Caco-2 (cell line): ENCODE measurements around the gene FRMD4A. TPM values are rescaled to one million over a fixed set of nuclear protein-coding genes. Genes with fewer than 3 reads are reported as not detected.

ENCODE experiments used
- BruUV-seq: library from RNA; stranded (reverse); fragments of 400-500 nt; replicated peaks from 2 replicates; lab custom pipeline; 2021; lab: Mats Ljungman, UMichigan
- CTCF ChIA-PET: fragments of 300-600 bp; sonication (Branson Sonifier 250); formaldehyde crosslinking; loops from one replicate; lab custom pipeline; 2022; ENCODE audit warnings: antibody characterized with exemption; lab: Charles Lee
- POLR2A ChIA-PET: fragments of 300-600 bp; sonication (Branson Sonifier 250); formaldehyde crosslinking; loops from one replicate; lab custom pipeline; 2022; ENCODE audit warnings: antibody characterized with exemption; lab: Charles Lee
- DNase-seq, 2 experiments: peaks; one replicate each; pipeline versions ENCODE4 v3.0.0 to v3.0.0-alpha.2; 2020 to 2022
- H3K27me3 ChIP-seq: replicated peaks from 2 replicates; pipeline ENCODE4 v1.6.0; 2011; ENCODE audit warnings: low read length; ENCODE audit not compliant: control insufficient read depth, insufficient read depth
- H3K36me3 ChIP-seq: 2 replicates; pipeline ENCODE4 v1.5.1; 2011; ENCODE audit warnings: low read length; ENCODE audit not compliant: control insufficient read depth, insufficient read depth
- H3K4me1 ChIP-seq: fragments of 250-450 bp; sonication (Bioruptor Pico); 2 replicates; pipeline ENCODE4 v1.5.1; 2020; ENCODE audit warnings: mild to moderate bottlenecking
- H3K4me3 ChIP-seq: 2 replicates; pipeline ENCODE4 v1.5.1; 2011; ENCODE audit warnings: low read depth, mild to moderate bottlenecking, control low read depth, low read length
- H3K9me3 ChIP-seq: fragments of 250-450 bp; sonication (Bioruptor Pico); 2 replicates; pipeline ENCODE4 v1.5.1; 2020; ENCODE audit warnings: mild to moderate bottlenecking, moderate library complexity
- H3K27ac Mint-ChIP-seq: one replicate; pipeline ENCODE4 v1.8.0; 2022; ENCODE audit warnings: mixed read lengths; ENCODE audit not compliant: unreplicated experiment
- H3K27me3 Mint-ChIP-seq: one replicate; pipeline ENCODE4 v1.8.0; 2022; ENCODE audit warnings: mixed read lengths; ENCODE audit not compliant: insufficient read depth, unreplicated experiment
- H3K36me3 Mint-ChIP-seq: one replicate; pipeline ENCODE4 v1.8.0; 2022; ENCODE audit warnings: mild to moderate bottlenecking, mixed read lengths; ENCODE audit not compliant: insufficient read depth, unreplicated experiment
- H3K4me1 Mint-ChIP-seq: one replicate; pipeline ENCODE4 v1.8.0; 2022; ENCODE audit warnings: low read depth, mixed read lengths; ENCODE audit not compliant: unreplicated experiment
- H3K4me3 Mint-ChIP-seq: one replicate; pipeline ENCODE4 v1.8.0; 2022; ENCODE audit warnings: mild to moderate bottlenecking, moderate library complexity, mixed read lengths; ENCODE audit not compliant: unreplicated experiment
- H3K9me3 Mint-ChIP-seq: one replicate; pipeline ENCODE4 v1.8.0; 2022; ENCODE audit warnings: mixed read lengths; ENCODE audit not compliant: unreplicated experiment
- intact Hi-C: fragments of 100-400 bp; cut with micrococcal nuclease; formaldehyde crosslinking; loops from one replicate; pipeline ENCODE4 v1.10.0; 2022; ENCODE audit not compliant: unreplicated experiment
- total RNA-seq: library from RNA; stranded (reverse); gene quantifications from 2 replicates; pipeline ENCODE4 v1.2.3, GENCODE V29; 2022
- TF ChIP-seq, protein P1 (sequence below), 2 experiments: fragments of 200-600 bp in 1 of 2; IDR thresholded peaks; 1 replicate in 1 of 2; 2 replicates in 1 of 2; pipeline versions ENCODE4 v1.5.1 to v1.8.0; 2011 to 2022; ENCODE audit warnings: antibody characterized with exemption in 1 of 2, control low read depth in 1 of 2, inconsistent platforms in 1 of 2, low read depth in 1 of 2, low read length in 1 of 2, mild to moderate bottlenecking in 1 of 2, moderate library complexity in 1 of 2; ENCODE audit not compliant: insufficient read depth in 1 of 2, severe bottlenecking in 1 of 2, unreplicated experiment in 1 of 2

FRMD4A gene
- total RNA-seq, 1 experiment from 2014 or later = 52.1 TPM

DNA sequence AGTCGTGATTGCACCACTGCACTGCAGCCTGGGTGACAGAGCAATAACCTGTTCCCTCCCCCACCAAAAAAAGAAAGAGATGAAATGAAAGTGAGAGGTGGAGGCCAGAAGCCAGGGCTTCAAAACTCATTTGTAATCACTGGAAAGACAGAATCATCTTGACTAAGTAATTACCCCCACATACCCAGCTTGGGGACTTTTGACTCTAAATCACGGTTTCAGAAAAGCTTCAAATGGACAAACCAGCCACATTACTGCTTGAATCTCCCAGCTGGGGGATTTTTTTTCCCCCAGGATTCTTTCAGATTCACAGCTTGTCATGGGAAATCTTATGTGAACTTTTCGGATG lies 361.0 kb downstream of the FRMD4A start:
- Mint-ChIP-seq H3K4me1 (no peaks in the 10 kb centered on the region), H3K4me3 (no peak overlapping the region), H3K27me3 (no peaks in the 10 kb centered on the region), H3K36me3 (no peaks in the 10 kb centered on the region), H3K9me3 (no peaks in the 10 kb centered on the region), H3K27ac (no peak overlapping the region)
- no TSS peak for BruUV-seq
- Histone ChIP-seq H3K4me1 (no peaks in the 10 kb centered on the region), H3K36me3 (no peaks in the 10 kb centered on the region), H3K9me3 (no peaks in the 10 kb centered on the region), H3K4me3 (no peak overlapping the region), H3K27me3 (no peaks in the 10 kb centered on the region)
- DNase-seq = no peak
- TF ChIP-seq, protein P1, sequence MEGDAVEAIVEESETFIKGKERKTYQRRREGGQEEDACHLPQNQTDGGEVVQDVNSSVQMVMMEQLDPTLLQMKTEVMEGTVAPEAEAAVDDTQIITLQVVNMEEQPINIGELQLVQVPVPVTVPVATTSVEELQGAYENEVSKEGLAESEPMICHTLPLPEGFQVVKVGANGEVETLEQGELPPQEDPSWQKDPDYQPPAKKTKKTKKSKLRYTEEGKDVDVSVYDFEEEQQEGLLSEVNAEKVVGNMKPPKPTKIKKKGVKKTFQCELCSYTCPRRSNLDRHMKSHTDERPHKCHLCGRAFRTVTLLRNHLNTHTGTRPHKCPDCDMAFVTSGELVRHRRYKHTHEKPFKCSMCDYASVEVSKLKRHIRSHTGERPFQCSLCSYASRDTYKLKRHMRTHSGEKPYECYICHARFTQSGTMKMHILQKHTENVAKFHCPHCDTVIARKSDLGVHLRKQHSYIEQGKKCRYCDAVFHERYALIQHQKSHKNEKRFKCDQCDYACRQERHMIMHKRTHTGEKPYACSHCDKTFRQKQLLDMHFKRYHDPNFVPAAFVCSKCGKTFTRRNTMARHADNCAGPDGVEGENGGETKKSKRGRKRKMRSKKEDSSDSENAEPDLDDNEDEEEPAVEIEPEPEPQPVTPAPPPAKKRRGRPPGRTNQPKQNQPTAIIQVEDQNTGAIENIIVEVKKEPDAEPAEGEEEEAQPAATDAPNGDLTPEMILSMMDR (IDR thresholded peaks at IDR 0.05; ENCODE audit: insufficient read depth in 1 of 2, low read depth in 1 of 2, low read length in 1 of 2, severe bottlenecking in 1 of 2, unreplicated experiment in 1 of 2) = no peak
- CTCF ChIA-PET = no interaction called here
- intact Hi-C loops = no loop called here
- POLR2A ChIA-PET = no interaction called here

DNA sequence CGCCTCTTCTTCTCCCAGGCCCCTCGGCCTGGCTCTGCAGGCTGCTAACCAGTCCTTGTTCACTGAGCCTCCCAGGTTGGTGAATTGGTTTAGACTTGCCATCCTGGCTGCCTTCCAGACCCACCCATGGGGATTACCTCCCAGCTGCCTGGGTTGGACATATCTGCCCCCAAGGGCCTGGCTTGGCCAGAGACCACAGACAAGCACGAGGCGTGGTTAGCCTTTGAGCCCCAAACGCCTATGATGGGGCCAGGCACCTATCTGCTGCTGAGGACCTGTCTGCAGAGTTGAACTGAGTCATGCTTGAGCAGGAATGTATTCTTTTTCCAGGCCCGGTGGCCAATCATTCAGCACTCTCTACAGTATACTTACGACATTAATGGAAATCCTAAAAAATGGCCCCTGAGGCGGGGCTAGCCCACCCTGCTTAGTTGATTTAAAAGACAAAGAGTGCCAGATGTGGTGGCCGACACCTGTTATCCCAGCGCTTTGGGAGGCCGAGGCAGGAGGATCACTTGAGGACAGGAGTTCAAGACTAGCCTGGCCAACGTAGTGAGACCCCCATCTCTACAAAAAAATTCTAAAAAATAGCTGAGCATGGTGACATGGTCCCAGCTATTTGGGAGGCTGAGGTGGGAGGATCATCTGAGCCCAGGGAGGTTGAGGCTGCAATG lies 361.5 kb downstream of the FRMD4A start:
- no peaks in the 10 kb centered on the region for H3K27me3 ChIP-seq
- ChIA-PET POLR2A (no interaction called here), CTCF (no interaction called here)
- H3K36me3 ChIP-seq = no peaks in the 10 kb centered on the region
- H3K4me3 ChIP-seq = no peak overlapping the region
- DNase-seq = no peak
- no TSS peak for BruUV-seq
- Mint-ChIP-seq H3K27me3 (no peaks in the 10 kb centered on the region), H3K36me3 (no peaks in the 10 kb centered on the region), H3K4me3 (no peak overlapping the region), H3K9me3 (no peaks in the 10 kb centered on the region), H3K4me1 (no peaks in the 10 kb centered on the region), H3K27ac (no peak overlapping the region)
- no peaks in the 10 kb centered on the region for H3K4me1 ChIP-seq
- TF ChIP-seq, protein P1 (IDR thresholded peaks at IDR 0.05; ENCODE audit: insufficient read depth in 1 of 2, low read depth in 1 of 2, low read length in 1 of 2, severe bottlenecking in 1 of 2, unreplicated experiment in 1 of 2) = no peak
- intact Hi-C loops = no loop called here
- no peaks in the 10 kb centered on the region for H3K9me3 ChIP-seq

DNA sequence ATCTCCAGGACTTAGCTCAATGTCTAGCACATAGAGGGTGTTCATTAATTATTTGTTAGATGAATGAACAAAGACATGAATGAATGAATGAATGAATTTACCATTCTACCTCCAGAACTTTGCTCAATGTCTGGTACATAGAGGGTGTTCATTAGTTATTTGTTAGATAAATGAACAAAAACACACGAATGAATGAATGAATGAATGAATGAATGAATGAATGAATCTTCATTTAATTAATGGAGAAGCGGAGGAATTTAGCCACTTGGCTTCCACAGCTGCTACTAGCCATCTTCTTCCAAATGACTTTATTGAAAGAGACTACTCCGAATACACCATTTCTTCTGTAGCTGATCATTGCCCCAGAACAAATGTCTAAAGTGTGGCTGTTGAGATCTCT lies 368.9 kb downstream of the FRMD4A start:
- POLR2A ChIA-PET = no interaction called here
- Mint-ChIP-seq H3K4me3 (no peak overlapping the region), H3K9me3 (no peaks in the 10 kb centered on the region), H3K36me3 (no peaks in the 10 kb centered on the region), H3K27me3 (peaks cover 3% of the 10 kb centered on the region), H3K4me1 (peaks cover 22% of the 10 kb centered on the region), H3K27ac (no peak overlapping the region)
- TF ChIP-seq, protein P1 (IDR thresholded peaks at IDR 0.05; ENCODE audit: insufficient read depth in 1 of 2, low read depth in 1 of 2, low read length in 1 of 2, severe bottlenecking in 1 of 2, unreplicated experiment in 1 of 2) = no peak
- no TSS peak for BruUV-seq
- H3K9me3 ChIP-seq = no peaks in the 10 kb centered on the region
- H3K4me3 ChIP-seq = no peak overlapping the region
- CTCF ChIA-PET = interaction anchor here (1.1 kb wide), 1 partner anchor 12 kb away, joined by 4 read pairs; no protein-coding TSS in a partner anchor
- intact Hi-C loops = no loop called here
- no peaks in the 10 kb centered on the region for H3K4me1 ChIP-seq
- no peaks in the 10 kb centered on the region for H3K36me3 ChIP-seq
- no peak for DNase-seq
- H3K27me3 ChIP-seq = no peaks in the 10 kb centered on the region
